Central memory CD4-positive, alpha-beta T cell (primary cell): ENCODE measurements around the gene FASN.
"Not testable (repeated sequence)": the region's sequence is repeated elsewhere in the genome, so short reads cannot be mapped to it uniquely, and the experiment has no call there.

Source experiments
- DNase-seq: peaks from one replicate; pipeline ENCODE4 v3.0.0; 2022

Gene FASN

GRCh38 chr17:82054351-82055022, 43.5 kb downstream of the FASN start:
- DNase-seq: no peak

- no peak for DNase-seq
Measured at GRCh38 chr17:82053556-82054263, 44.3 kb downstream of the FASN start.

DNA sequence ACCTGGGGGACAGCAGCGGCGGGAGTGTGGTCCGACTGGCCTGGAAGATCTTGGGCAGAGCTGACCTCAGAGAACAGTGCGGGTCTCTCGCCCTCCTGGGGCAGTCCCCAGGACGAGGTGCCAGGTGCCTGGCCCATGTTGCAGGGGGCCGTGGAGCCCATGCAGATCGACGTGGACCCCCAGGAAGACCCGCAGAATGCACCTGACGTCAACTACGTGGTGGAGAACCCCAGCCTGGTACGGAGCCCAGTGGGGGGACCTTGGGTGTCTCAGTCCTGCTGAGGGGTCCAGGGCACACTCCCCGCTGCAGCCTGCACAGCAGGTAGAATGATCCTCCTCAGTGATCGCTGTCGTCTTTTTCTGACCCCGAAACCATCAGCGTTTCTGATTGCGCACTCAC, 44.9 kb downstream of the FASN start:
- no peak for DNase-seq

DNA sequence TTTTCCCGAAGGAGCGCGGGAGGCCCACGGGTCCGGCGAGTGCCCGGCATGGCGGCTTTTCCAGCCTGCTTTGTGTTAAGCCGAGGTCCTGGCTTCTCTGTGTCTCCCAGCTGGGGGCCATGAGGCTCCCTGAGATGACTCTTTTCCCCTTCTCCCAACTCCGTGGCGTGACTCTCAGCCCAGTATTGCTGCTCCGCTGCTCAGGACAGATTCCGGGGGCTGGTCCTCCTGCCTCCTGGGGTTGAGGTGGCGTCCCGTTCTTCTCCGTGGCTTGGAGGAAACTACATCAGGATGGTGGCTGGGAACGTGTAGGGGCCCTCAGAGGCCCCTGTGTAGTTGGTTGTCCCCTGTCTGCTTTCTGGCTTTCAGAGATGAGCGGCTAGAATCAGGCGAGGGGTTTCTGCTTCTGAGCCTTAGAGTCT, 45.4 kb downstream of the FASN start:
- DNase-seq: no peak

GRCh38 chr17:82051776-82052637, 46.0 kb downstream of the FASN start, which contains the start of the genes GPS1 and RFNG:
GPS1 (plus strand) TSS chr17:82051898; CDS start chr17:82051932, 34 bp downstream.
RFNG (minus strand) TSS chr17:82051811; CDS start chr17:82051766, 45 bp downstream.
- peak; percentile 74 for DNase-seq

DNA sequence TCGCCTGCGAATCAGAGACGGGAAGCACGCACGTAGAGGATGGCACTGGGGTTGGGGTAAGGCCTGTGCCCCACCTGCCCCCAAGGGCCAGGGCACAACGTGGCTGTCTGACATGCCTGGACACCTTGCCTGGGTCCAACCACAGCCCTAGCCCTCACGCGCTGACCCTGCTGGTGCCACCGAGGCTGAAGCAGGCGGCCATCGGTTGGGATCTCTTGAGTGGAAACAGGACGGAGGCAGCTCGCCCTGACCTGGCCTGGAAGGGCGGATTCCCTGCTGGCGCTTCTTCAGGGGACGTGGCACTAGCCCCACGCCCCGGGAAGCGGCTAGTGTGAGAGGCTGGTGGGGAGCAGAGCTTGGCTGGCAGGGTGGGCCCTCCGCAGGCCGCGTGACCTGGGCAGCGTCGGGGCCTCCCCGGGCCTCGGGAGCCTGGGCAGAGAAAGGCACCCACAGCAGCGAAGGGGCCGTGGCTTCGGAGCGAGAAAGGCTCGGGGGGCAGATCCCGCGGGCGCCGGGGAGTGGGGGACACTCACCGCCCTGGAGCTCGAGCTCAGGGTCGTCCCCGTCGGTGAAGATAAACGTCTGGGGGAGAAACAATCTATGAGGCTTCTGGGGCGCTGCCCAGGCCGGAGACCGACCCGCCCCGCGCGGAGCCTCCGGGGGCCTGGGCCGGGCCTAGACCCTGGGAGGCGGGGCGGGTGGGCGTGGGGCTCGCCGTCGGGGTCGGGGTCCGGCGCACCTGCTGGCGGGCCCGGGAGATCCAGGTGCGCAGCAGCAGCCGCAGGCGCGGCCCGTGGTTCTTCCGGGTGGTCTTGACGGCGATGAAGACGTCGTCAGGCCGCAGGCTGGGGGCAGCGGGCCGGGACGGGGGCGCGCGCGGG, 47.0 kb downstream of the FASN start:
- DNase-seq: no peak

DNA sequence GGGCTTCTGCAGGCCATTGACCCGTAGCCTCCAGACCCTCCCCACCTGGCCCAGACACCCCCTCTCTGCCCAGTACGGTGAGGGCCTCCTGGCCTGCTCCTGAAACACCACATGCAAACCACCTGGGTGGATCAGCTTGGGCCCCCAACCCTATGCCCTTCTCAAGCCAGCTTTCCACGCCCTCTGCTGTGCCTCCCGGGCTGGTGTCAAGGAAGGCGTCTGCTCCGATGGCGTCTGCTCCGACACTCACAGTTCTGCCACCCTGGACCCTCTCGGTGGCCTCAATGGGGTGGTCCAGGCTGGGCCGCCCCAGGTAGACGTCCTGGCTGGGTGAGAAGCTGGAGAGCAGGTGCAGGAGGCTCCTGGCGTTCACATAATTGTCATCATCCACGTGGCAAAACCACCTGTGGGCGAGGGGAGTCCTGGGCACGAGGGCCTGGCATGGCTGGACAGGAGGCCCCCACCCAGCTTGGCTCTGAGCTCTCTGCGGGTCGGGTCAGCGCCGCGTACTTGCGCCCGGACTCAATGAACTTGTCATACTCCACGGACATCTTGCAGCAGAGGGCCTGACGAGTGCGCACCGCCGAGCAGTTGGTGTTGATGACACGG, 47.8 kb downstream of the FASN start:
- DNase-seq: no peak

GRCh38 chr17:82049521-82049971, 48.5 kb downstream of the FASN start:
- no peak for DNase-seq

- DNase-seq: no peak
Measured at GRCh38 chr17:82049106-82049505, 48.9 kb downstream of the FASN start.

GRCh38 chr17:82048571-82048971, 49.5 kb downstream of the FASN start:
- DNase-seq: no peak

DNA sequence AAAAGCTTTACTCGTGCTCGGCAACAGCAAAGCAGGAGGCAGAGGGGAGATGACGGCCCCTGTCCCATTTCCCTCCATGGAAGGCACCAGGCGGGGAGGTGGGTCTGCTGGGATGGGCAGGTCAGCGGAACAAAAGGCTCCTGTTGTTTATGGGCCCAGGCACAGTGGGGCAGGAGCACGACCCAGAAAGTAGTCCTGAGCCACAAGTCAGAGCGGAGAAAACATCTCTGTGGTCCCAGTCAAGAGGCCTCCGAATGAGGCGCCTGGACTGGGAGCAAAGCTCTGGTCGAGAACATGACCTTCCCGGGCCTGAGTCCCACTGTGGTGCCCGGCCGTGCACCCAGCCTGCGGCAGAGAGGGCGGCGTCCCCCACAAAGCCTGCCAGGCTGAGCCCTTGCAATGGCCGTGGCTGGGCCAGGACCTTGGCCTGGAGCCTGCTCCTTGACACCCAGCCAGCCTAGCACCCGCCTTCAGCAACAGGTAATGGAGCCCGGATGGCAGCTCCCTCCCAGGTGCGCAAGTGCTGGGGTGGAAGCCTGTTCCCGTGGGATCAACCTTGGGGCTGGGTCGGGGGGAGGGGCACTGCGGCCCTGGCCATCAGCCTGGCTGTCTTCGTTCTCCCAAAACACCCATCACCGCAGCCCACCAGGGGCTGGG, 50.0 kb downstream of the FASN start:
- no peak for DNase-seq

DNA sequence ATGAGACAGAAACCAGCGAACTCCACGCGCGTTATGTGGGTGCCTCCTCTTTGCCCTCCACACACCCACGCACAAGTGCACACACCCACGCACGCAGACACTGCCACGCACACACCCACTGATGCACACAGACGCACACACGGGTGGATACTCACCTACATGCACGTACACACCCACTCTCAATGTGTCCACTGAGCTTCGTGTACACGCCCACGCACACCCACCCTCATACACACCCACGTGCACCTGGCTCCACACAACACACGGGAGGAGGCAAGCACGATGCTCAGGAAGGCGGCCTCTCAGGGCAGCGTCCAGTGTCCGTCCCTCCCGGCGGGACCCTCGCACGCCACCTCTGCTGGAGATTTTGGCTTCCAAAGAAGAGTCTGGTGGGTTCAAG, 50.7 kb downstream of the FASN start:
- no peak for DNase-seq

DNA sequence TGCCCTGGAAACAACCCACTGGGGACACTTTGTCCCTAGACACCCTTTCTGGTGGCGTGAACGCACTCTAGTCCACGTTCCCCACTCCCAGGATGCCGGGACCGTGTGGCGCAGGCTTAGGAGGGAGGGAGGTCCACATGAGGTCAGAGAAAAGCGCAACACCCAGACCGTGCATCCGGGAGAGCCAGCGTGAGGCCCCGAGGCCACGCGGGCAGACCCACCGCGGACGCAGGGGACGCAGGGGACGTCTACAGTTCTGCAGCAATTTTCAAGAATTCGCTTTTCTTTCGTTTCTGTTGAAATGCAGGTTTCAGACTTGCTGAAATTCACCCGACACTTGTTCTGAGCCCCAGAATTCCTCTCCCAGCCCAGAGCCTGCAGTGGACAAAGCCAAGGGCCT, 51.1 kb downstream of the FASN start:
- DNase-seq: no peak

- DNase-seq: no peak
Measured at GRCh38 chr17:82045936-82046484, 52.0 kb downstream of the FASN start.

GRCh38 chr17:82043507-82043906, 54.5 kb downstream of the FASN start:
- DNase-seq: no peak

GRCh38 chr17:82042649-82043048, 55.4 kb downstream of the FASN start:
- no peak for DNase-seq

DNA sequence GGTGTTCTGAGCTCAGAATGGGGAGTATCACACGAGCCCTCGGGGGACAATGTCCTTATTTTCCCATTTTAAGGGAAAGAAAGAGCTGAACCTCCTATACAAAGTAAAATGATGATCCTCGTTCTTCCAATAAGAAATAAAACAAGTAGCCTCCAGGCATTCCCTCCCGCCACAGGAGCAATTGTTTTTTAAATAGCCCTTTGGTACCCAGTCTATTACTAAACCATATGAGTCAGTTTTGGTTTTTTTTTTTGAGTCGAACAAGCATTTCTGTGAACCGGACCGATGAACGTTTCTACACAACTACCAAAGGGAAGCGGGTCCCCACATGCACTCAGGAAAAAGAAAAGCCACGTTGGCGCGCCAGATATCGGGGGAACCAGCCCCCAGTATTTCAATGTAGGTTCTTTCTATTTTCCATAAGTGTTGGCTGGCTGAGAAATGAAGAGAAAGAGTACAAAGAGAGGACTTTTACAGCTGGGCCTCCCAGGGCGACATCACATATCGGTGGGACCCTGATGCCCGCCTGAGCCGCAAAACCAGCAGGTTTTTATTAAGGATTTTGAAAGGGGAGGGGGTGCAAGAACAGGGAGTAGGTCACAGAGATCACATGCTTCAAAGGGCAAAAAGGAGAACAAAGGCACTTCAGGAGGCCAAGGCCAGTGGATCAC, 56.8 kb downstream of the FASN start:
- DNase-seq: no peak

GRCh38 chr17:82039695-82040299, 58.2 kb downstream of the FASN start:
- no peak for DNase-seq

DNA sequence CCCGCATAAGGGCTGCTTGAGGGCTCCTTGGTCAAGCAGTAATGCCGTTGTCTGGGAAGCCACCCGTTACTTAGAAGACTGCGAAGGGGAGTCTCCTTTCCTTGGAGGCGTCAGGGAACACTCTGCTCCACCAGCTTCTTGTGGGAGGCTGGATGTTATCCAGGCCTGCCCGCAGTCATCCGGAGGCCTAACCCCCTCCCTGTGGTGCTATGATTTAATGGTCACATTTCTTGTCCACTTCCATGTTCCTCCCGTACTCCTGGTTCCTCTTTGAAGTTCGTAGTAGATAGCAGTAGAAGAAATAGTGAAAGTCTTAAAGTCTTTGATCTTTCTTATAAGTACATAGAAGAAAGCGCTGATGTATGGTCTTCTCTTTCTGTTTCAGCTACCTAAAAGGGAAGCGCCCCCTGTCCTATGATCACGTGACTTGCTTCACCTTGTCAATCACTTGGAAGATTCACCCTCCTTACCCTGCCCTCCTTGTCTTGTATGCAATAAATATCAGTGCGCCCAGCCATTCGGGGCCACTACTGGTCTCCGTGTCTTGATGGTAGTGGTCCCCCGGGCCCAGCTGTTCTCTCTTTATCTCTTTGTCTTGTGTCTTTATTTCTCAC, 59.1 kb downstream of the FASN start:
- DNase-seq: not testable (repeated sequence)

DNA sequence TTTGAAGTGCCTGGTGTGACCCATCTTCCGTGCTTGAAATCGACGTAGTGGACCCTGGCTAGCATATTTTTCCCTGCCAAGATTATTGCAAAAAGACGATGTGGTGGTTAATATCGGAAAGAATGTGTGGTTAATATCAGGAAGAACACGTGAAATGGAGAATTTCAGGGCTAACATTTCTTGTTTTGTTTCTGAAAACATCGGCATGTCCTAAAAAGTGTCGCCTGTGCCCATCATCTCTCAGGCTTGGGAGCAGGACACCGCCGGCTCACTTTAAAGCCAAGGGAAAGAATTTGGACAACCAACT, 60.2 kb downstream of the FASN start:
- no peak for DNase-seq
